ENCODE data around the gene MAS1L.

Gene MAS1L

DNA sequence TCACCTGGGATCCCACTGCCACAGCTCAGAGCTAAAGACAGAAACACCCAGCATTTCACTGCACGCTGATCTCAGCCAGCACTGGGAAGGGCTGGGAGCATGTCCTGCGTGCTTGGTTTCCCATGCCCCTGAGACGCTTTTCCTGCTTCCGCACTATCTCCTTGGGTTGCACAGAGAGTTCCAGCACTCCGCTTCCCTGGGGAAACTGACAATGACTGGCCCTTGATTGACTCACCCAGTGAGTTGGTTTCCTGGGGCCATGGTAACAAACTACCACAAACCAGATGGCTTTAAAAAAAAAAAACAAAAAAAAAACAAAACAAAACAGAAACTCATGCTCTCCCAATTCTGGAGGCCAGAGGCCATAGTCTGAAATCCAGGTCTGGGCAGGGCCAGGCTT lies 14.8 kb upstream of the MAS1L start:
- Histone ChIP-seq H3K27ac (ENCODE audit: low read depth, low read length) (no peak overlapping the region), H3K4me1 (ENCODE audit: control insufficient read depth, low read length) (no peaks in the 10 kb centered on the region), H3F3A (ENCODE audit: control insufficient read depth, insufficient read depth) (no peaks in the 10 kb centered on the region), H4K20me1 (ENCODE audit: control insufficient read depth, insufficient read depth, low read depth, low read length) (no peaks in the 10 kb centered on the region), H3K79me2 (ENCODE audit: control insufficient read depth, low read length) (no peaks in the 10 kb centered on the region), H3K36me3 (ENCODE audit: control insufficient read depth, low read length) (no peaks in the 10 kb centered on the region), H3K9me3 (ENCODE audit: control insufficient read depth, insufficient read depth, low read length) (no peaks in the 10 kb centered on the region), H3K4me3 (ENCODE audit: low read length) (no peak overlapping the region), H3K4me2 (ENCODE audit: low read length) (no peak overlapping the region), H3K27me3 (ENCODE audit: control insufficient read depth, low read length) (no peaks in the 10 kb centered on the region), H3K9me2 (replicated peaks; ENCODE audit: control insufficient read depth, low read length) (no peaks in the 10 kb centered on the region)
- no peak for TF ChIP-seq EZH2phosphoT487 (IDR thresholded peaks at IDR 0.05; ENCODE audit: borderline replicate concordance, low read length)
- TF ChIP-seq, protein P1, sequence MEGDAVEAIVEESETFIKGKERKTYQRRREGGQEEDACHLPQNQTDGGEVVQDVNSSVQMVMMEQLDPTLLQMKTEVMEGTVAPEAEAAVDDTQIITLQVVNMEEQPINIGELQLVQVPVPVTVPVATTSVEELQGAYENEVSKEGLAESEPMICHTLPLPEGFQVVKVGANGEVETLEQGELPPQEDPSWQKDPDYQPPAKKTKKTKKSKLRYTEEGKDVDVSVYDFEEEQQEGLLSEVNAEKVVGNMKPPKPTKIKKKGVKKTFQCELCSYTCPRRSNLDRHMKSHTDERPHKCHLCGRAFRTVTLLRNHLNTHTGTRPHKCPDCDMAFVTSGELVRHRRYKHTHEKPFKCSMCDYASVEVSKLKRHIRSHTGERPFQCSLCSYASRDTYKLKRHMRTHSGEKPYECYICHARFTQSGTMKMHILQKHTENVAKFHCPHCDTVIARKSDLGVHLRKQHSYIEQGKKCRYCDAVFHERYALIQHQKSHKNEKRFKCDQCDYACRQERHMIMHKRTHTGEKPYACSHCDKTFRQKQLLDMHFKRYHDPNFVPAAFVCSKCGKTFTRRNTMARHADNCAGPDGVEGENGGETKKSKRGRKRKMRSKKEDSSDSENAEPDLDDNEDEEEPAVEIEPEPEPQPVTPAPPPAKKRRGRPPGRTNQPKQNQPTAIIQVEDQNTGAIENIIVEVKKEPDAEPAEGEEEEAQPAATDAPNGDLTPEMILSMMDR (IDR thresholded peaks at IDR 0.05; ENCODE audit: low read depth, low read length, poor library complexity, severe bottlenecking), result no peak

DNA sequence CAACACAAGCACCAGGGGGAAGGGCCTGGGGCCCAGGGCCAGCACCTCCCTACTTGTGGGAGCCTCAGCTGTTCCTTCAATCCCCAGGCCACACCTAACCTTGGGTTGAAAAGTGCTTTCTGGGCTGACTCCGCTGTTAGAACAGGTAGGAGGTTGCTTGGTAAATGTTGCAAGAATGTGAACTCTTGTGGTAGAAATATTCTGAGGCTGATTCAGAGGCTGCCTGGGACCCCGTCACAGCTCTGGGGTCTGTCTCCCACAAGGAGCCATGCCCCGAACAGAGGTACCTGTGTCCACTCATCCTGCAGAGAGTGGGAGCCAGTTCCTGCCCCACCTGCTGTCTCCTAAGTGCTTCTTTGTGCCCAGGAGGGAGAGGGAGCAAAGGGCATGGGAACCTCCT lies 14.4 kb upstream of the MAS1L start:
- Histone ChIP-seq H3K27me3 (ENCODE audit: control insufficient read depth, low read length) (no peaks in the 10 kb centered on the region), H3K36me3 (ENCODE audit: control insufficient read depth, low read length) (no peaks in the 10 kb centered on the region), H3K4me2 (ENCODE audit: low read length) (no peak overlapping the region), H3F3A (ENCODE audit: control insufficient read depth, insufficient read depth) (no peaks in the 10 kb centered on the region), H3K4me3 (ENCODE audit: low read length) (no peak overlapping the region), H3K4me1 (ENCODE audit: control insufficient read depth, low read length) (no peaks in the 10 kb centered on the region), H3K79me2 (ENCODE audit: control insufficient read depth, low read length) (no peaks in the 10 kb centered on the region), H3K9me2 (replicated peaks; ENCODE audit: control insufficient read depth, low read length) (no peaks in the 10 kb centered on the region), H4K20me1 (ENCODE audit: control insufficient read depth, insufficient read depth, low read depth, low read length) (no peaks in the 10 kb centered on the region), H3K9me3 (ENCODE audit: control insufficient read depth, insufficient read depth, low read length) (no peaks in the 10 kb centered on the region), H3K27ac (ENCODE audit: low read depth, low read length) (no peak overlapping the region)
- TF ChIP-seq, protein P1 (IDR thresholded peaks at IDR 0.05; ENCODE audit: low read depth, low read length, poor library complexity, severe bottlenecking), result no peak
- TF ChIP-seq EZH2phosphoT487 (IDR thresholded peaks at IDR 0.05; ENCODE audit: borderline replicate concordance, low read length), result no peak

DNA sequence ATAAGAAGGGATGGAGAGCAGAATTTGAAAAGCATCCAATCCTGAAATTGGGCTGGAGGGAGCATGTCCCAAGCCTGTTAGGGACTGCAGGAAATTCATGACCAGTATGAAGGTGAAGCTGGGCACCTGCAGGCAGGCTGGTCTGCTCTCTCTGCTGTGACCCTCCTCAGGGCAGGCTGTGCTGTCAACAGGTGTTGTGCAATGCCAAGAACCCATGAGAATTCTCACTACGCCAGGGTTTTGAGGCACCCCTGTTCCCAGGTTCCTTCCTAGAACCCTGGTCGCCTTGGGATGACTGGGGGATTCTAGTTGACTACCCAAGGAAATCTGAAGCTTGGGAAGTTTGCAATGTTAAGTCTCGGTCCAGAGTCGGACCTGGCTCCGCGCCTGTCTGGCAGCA lies 13.3 kb upstream of the MAS1L start:
- Histone ChIP-seq H4K20me1 (ENCODE audit: control insufficient read depth, insufficient read depth, low read depth, low read length) (no peaks in the 10 kb centered on the region), H3K9me3 (ENCODE audit: control insufficient read depth, insufficient read depth, low read length) (no peaks in the 10 kb centered on the region), H3K27me3 (ENCODE audit: control insufficient read depth, low read length) (no peaks in the 10 kb centered on the region), H3K27ac (ENCODE audit: low read depth, low read length) (no peak overlapping the region), H3K4me2 (ENCODE audit: low read length) (no peak overlapping the region), H3K9me2 (replicated peaks; ENCODE audit: control insufficient read depth, low read length) (no peaks in the 10 kb centered on the region), H3F3A (ENCODE audit: control insufficient read depth, insufficient read depth) (no peaks in the 10 kb centered on the region), H3K4me1 (ENCODE audit: control insufficient read depth, low read length) (no peaks in the 10 kb centered on the region), H3K79me2 (ENCODE audit: control insufficient read depth, low read length) (no peaks in the 10 kb centered on the region), H3K36me3 (ENCODE audit: control insufficient read depth, low read length) (no peaks in the 10 kb centered on the region), H3K4me3 (ENCODE audit: low read length) (no peak overlapping the region)
- TF ChIP-seq, protein P1 (IDR thresholded peaks at IDR 0.05; ENCODE audit: low read depth, low read length, poor library complexity, severe bottlenecking), result no peak
- TF ChIP-seq EZH2phosphoT487 (IDR thresholded peaks at IDR 0.05; ENCODE audit: borderline replicate concordance, low read length), result no peak

DNA sequence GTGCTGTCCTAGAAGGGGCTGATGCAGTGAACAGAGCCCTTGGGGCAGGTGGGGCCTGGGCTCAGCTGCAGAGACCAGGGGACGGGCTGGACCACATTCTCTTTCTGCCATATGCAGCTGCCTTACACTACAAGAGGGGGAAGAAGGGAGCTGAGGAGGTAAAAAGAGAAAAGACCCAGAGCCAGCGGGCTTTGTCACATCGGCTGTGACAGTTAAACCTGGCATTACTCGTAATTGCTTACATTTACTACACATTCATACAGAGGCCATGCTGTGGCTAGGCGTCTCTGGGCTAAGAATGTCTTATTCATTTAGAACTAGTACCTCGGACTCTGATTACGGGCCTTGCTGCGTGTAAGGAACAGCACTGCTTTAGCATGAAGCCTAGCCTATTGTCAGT lies 12.8 kb upstream of the MAS1L start:
- H3K36me3 ChIP-seq (ENCODE audit: control insufficient read depth, low read length), result no peaks in the 10 kb centered on the region
- H3K79me2 ChIP-seq (ENCODE audit: control insufficient read depth, low read length), result no peaks in the 10 kb centered on the region
- H3K27me3 ChIP-seq (ENCODE audit: control insufficient read depth, low read length), result no peaks in the 10 kb centered on the region
- no peak overlapping the region for H3K4me3 ChIP-seq (ENCODE audit: low read length)
- no peaks in the 10 kb centered on the region for H3K9me3 ChIP-seq (ENCODE audit: control insufficient read depth, insufficient read depth, low read length)
- no peaks in the 10 kb centered on the region for H4K20me1 ChIP-seq (ENCODE audit: control insufficient read depth, insufficient read depth, low read depth, low read length)
- H3F3A ChIP-seq (ENCODE audit: control insufficient read depth, insufficient read depth), result no peaks in the 10 kb centered on the region
- H3K4me2 ChIP-seq (ENCODE audit: low read length), result no peak overlapping the region
- no peak overlapping the region for H3K27ac ChIP-seq (ENCODE audit: low read depth, low read length)
- no peaks in the 10 kb centered on the region for H3K4me1 ChIP-seq (ENCODE audit: control insufficient read depth, low read length)
- no peaks in the 10 kb centered on the region for H3K9me2 ChIP-seq (replicated peaks; ENCODE audit: control insufficient read depth, low read length)
- TF ChIP-seq EZH2phosphoT487 (IDR thresholded peaks at IDR 0.05; ENCODE audit: borderline replicate concordance, low read length), result no peak
- TF ChIP-seq, protein P1 (IDR thresholded peaks at IDR 0.05; ENCODE audit: low read depth, low read length, poor library complexity, severe bottlenecking), result no peak
